ENCODE data around the gene MTHFD2. TPM values are rescaled to one million over a fixed set of nuclear protein-coding genes. Genes with fewer than 3 reads are reported as not detected.

The MTHFD2 gene
- total RNA-seq, 1 donor, result 268 TPM

DNA sequence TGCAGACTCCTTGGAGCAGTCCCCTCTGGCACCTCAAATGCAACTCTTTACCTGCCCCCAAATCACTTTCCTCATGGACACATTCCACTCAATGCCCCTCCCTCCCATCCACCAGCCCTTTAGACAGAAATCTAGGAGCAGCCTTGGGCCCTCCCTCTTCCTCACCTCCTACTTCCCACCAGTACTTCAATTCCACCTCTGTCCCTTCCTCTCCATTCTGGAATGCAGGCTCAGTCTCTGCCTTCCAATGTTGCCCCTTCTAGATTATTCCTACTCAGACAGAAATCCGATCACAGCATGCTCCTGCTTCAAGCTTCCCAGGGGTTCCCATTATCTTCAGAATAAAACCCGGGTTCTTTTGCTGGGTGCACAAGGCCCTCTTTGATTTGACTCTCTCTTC, 62.1 kb downstream of the MTHFD2 start:
- no peaks in the 10 kb centered on the region for H3K27me3 ChIP-seq (ENCODE audit: insufficient read depth, low read length)
- H3K79me2 ChIP-seq (ENCODE audit: insufficient read depth, low read length), result no peaks in the 10 kb centered on the region
- TF ChIP-seq, protein P1, sequence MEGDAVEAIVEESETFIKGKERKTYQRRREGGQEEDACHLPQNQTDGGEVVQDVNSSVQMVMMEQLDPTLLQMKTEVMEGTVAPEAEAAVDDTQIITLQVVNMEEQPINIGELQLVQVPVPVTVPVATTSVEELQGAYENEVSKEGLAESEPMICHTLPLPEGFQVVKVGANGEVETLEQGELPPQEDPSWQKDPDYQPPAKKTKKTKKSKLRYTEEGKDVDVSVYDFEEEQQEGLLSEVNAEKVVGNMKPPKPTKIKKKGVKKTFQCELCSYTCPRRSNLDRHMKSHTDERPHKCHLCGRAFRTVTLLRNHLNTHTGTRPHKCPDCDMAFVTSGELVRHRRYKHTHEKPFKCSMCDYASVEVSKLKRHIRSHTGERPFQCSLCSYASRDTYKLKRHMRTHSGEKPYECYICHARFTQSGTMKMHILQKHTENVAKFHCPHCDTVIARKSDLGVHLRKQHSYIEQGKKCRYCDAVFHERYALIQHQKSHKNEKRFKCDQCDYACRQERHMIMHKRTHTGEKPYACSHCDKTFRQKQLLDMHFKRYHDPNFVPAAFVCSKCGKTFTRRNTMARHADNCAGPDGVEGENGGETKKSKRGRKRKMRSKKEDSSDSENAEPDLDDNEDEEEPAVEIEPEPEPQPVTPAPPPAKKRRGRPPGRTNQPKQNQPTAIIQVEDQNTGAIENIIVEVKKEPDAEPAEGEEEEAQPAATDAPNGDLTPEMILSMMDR (IDR thresholded peaks at IDR 0.05; ENCODE audit: extremely low read depth, low read depth, low read length), result no peak
- H3K4me1 ChIP-seq (ENCODE audit: insufficient read depth, low read length), result no peaks in the 10 kb centered on the region
- H3K9me3 ChIP-seq (ENCODE audit: low read depth, low read length), result no peaks in the 10 kb centered on the region
- no peak overlapping the region for H3K27ac ChIP-seq (ENCODE audit: low read depth, low read length)
- H3K36me3 ChIP-seq (ENCODE audit: insufficient read depth, low read length), result no peaks in the 10 kb centered on the region
- peak; percentile 72 for DNase-seq (ENCODE audit: insufficient read length, low spot score, missing footprints)
- no peak overlapping the region for H3K4me3 ChIP-seq (ENCODE audit: insufficient read depth, low read length)
- H3K4me2 ChIP-seq (ENCODE audit: insufficient read depth, low read length), result no peak overlapping the region
- H4K20me1 ChIP-seq (ENCODE audit: insufficient read depth, low read length), result no peaks in the 10 kb centered on the region
- no peak overlapping the region for H2AFZ ChIP-seq (ENCODE audit: low read length)

GRCh38 chr2:74261204-74261864, 62.9 kb downstream of the MTHFD2 start:
- no peak overlapping the region for H3K4me2 ChIP-seq (ENCODE audit: insufficient read depth, low read length)
- H3K36me3 ChIP-seq (ENCODE audit: insufficient read depth, low read length), result no peaks in the 10 kb centered on the region
- H3K4me3 ChIP-seq (ENCODE audit: insufficient read depth, low read length), result no peak overlapping the region
- TF ChIP-seq, protein P1 (IDR thresholded peaks at IDR 0.05; ENCODE audit: extremely low read depth, low read depth, low read length), result peak; percentile 60
- H2AFZ ChIP-seq (ENCODE audit: low read length), result peak overlapping the region; percentile 68
- no peaks in the 10 kb centered on the region for H3K27me3 ChIP-seq (ENCODE audit: insufficient read depth, low read length)
- H3K4me1 ChIP-seq (ENCODE audit: insufficient read depth, low read length), result no peaks in the 10 kb centered on the region
- no peaks in the 10 kb centered on the region for H3K79me2 ChIP-seq (ENCODE audit: insufficient read depth, low read length)
- H3K9me3 ChIP-seq (ENCODE audit: low read depth, low read length), result no peaks in the 10 kb centered on the region
- peak; percentile 88 for DNase-seq (ENCODE audit: insufficient read length, low spot score, missing footprints)
- no peaks in the 10 kb centered on the region for H4K20me1 ChIP-seq (ENCODE audit: insufficient read depth, low read length)
- no peak overlapping the region for H3K27ac ChIP-seq (ENCODE audit: low read depth, low read length)

DNA sequence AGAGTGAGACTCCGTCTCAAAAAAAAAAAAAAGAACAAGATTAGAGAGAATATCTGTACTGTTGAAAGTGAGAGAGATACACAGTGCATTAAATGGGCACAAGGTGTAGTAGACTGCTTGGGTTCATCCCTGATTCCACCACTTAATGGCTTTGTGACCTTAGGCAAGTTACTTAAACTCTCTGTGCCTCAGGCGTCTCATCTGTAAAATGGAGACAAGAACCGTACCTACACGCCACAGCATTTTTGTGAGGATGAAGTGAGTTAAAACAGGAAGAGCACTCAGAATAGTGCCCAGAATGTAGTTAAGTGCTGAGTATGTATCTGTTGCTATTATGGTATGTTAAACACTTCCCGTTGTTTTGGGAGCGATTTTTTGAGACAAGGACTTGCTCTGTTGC, 64.3 kb downstream of the MTHFD2 start:
- TF ChIP-seq, protein P1 (IDR thresholded peaks at IDR 0.05; ENCODE audit: extremely low read depth, low read depth, low read length), result no peak
- H4K20me1 ChIP-seq (ENCODE audit: insufficient read depth, low read length), result no peaks in the 10 kb centered on the region
- no peaks in the 10 kb centered on the region for H3K9me3 ChIP-seq (ENCODE audit: low read depth, low read length)
- H3K36me3 ChIP-seq (ENCODE audit: insufficient read depth, low read length), result no peaks in the 10 kb centered on the region
- H3K27me3 ChIP-seq (ENCODE audit: insufficient read depth, low read length), result no peaks in the 10 kb centered on the region
- H2AFZ ChIP-seq (ENCODE audit: low read length), result no peak overlapping the region
- no peak overlapping the region for H3K27ac ChIP-seq (ENCODE audit: low read depth, low read length)
- H3K79me2 ChIP-seq (ENCODE audit: insufficient read depth, low read length), result no peaks in the 10 kb centered on the region
- no peak overlapping the region for H3K4me2 ChIP-seq (ENCODE audit: insufficient read depth, low read length)
- DNase-seq (ENCODE audit: insufficient read length, low spot score, missing footprints), result no peak
- H3K4me1 ChIP-seq (ENCODE audit: insufficient read depth, low read length), result no peaks in the 10 kb centered on the region
- H3K4me3 ChIP-seq (ENCODE audit: insufficient read depth, low read length), result no peak overlapping the region

GRCh38 chr2:74264281-74264680, 65.9 kb downstream of the MTHFD2 start:
- TF ChIP-seq, protein P1 (IDR thresholded peaks at IDR 0.05; ENCODE audit: extremely low read depth, low read depth, low read length), result no peak
- Histone ChIP-seq H3K27ac (ENCODE audit: low read depth, low read length) (no peak overlapping the region), H3K4me3 (ENCODE audit: insufficient read depth, low read length) (no peak overlapping the region), H2AFZ (ENCODE audit: low read length) (no peak overlapping the region), H4K20me1 (ENCODE audit: insufficient read depth, low read length) (no peaks in the 10 kb centered on the region), H3K79me2 (ENCODE audit: insufficient read depth, low read length) (no peaks in the 10 kb centered on the region), H3K27me3 (ENCODE audit: insufficient read depth, low read length) (no peaks in the 10 kb centered on the region), H3K4me1 (ENCODE audit: insufficient read depth, low read length) (no peaks in the 10 kb centered on the region), H3K9me3 (ENCODE audit: low read depth, low read length) (no peaks in the 10 kb centered on the region), H3K4me2 (ENCODE audit: insufficient read depth, low read length) (no peak overlapping the region), H3K36me3 (ENCODE audit: insufficient read depth, low read length) (no peaks in the 10 kb centered on the region)
- no peak for DNase-seq (ENCODE audit: insufficient read length, low spot score, missing footprints)

All from osteoblast (primary cell).